Measurements from ENCODE around the gene DLG2. TPM values are rescaled to one million over a fixed set of nuclear protein-coding genes. Genes with fewer than 3 reads are reported as not detected.

Gene DLG2
- total RNA-seq, 1 experiment from 2014 or later: 17.5 TPM

GRCh38 chr11:84819537-84819936 is 807.6 kb downstream of the DLG2 start (continued):
- TF ChIP-seq, protein P1, sequence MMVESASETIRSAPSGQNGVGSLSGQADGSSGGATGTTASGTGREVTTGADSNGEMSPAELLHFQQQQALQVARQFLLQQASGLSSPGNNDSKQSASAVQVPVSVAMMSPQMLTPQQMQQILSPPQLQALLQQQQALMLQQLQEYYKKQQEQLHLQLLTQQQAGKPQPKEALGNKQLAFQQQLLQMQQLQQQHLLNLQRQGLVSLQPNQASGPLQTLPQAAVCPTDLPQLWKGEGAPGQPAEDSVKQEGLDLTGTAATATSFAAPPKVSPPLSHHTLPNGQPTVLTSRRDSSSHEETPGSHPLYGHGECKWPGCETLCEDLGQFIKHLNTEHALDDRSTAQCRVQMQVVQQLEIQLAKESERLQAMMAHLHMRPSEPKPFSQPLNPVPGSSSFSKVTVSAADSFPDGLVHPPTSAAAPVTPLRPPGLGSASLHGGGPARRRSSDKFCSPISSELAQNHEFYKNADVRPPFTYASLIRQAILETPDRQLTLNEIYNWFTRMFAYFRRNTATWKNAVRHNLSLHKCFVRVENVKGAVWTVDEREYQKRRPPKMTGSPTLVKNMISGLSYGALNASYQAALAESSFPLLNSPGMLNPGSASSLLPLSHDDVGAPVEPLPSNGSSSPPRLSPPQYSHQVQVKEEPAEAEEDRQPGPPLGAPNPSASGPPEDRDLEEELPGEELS (CRISPR knock-in tag; IDR thresholded peaks at IDR 0.05): no peak
- TF ChIP-seq CBFB (CRISPR knock-in tag; IDR thresholded peaks at IDR 0.05; ENCODE audit: low read depth): no peak
- TF ChIP-seq, protein P2, sequence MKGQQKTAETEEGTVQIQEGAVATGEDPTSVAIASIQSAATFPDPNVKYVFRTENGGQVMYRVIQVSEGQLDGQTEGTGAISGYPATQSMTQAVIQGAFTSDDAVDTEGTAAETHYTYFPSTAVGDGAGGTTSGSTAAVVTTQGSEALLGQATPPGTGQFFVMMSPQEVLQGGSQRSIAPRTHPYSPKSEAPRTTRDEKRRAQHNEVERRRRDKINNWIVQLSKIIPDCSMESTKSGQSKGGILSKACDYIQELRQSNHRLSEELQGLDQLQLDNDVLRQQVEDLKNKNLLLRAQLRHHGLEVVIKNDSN (CRISPR knock-in tag; IDR thresholded peaks at IDR 0.05): no peak
- TF ChIP-seq, protein P3, sequence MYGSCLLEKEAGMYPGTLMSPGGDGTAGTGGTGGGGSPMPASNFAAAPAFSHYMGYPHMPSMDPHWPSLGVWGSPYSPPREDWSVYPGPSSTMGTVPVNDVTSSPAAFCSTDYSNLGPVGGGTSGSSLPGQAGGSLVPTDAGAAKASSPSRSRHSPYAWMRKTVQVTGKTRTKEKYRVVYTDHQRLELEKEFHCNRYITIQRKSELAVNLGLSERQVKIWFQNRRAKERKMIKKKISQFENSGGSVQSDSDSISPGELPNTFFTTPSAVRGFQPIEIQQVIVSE (CRISPR knock-in tag; IDR thresholded peaks at IDR 0.05; ENCODE audit: borderline replicate concordance): no peak
- TF ChIP-seq, protein P4, sequence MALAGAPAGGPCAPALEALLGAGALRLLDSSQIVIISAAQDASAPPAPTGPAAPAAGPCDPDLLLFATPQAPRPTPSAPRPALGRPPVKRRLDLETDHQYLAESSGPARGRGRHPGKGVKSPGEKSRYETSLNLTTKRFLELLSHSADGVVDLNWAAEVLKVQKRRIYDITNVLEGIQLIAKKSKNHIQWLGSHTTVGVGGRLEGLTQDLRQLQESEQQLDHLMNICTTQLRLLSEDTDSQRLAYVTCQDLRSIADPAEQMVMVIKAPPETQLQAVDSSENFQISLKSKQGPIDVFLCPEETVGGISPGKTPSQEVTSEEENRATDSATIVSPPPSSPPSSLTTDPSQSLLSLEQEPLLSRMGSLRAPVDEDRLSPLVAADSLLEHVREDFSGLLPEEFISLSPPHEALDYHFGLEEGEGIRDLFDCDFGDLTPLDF (CRISPR knock-in tag; IDR thresholded peaks at IDR 0.05): no peak

GRCh38 chr11:84819128-84819527 is 808.0 kb downstream of the DLG2 start:
- CTCF ChIA-PET: no interaction called here
- DNase-seq (ENCODE audit: low spot score) (no peak), ATAC-seq (no peak)
- Mint-ChIP-seq H3K9me3 (no peaks in the 10 kb centered on the region), H3K27ac (no peak overlapping the region), H3K4me3 (no peak overlapping the region), H3K4me1 (peaks cover 7% of the 10 kb centered on the region), H3K27me3 (ENCODE audit: low read depth) (no peaks in the 10 kb centered on the region), H3K36me3 (no peaks in the 10 kb centered on the region)
- TF ChIP-seq FOXP1 (CRISPR knock-in tag; IDR thresholded peaks at IDR 0.05; ENCODE audit: borderline replicate concordance) (no peak), PREB (CRISPR knock-in tag; IDR thresholded peaks at IDR 0.05; ENCODE audit: borderline replicate concordance) (no peak), FOXJ3 (CRISPR knock-in tag; IDR thresholded peaks at IDR 0.05; ENCODE audit: borderline replicate concordance) (no peak), GRHL2 (CRISPR knock-in tag; IDR thresholded peaks at IDR 0.05; ENCODE audit: insufficient replicate concordance, severe bottlenecking) (no peak), SOX15 (CRISPR knock-in tag; IDR thresholded peaks at IDR 0.05) (no peak), ZNF219 (CRISPR knock-in tag; IDR thresholded peaks at IDR 0.05; ENCODE audit: borderline replicate concordance) (no peak), CBFB (CRISPR knock-in tag; IDR thresholded peaks at IDR 0.05; ENCODE audit: low read depth) (no peak), ELF4 (CRISPR knock-in tag; IDR thresholded peaks at IDR 0.05; ENCODE audit: low read depth) (no peak), RORB (CRISPR knock-in tag; IDR thresholded peaks at IDR 0.05) (no peak), GTF2I (CRISPR knock-in tag; conservative IDR thresholded peaks at IDR 0.05) (no peak), TEAD1 (CRISPR knock-in tag; IDR thresholded peaks at IDR 0.05) (no peak), ZNF263 (CRISPR knock-in tag; IDR thresholded peaks at IDR 0.05; ENCODE audit: low read depth) (no peak), NR3C1 (CRISPR knock-in tag; conservative IDR thresholded peaks at IDR 0.05; ENCODE audit: low read depth) (no peak), NR2C2 (CRISPR knock-in tag; IDR thresholded peaks at IDR 0.05) (no peak), ESRRA (CRISPR knock-in tag; IDR thresholded peaks at IDR 0.05; ENCODE audit: borderline replicate concordance) (no peak)
- TF ChIP-seq, protein P5, sequence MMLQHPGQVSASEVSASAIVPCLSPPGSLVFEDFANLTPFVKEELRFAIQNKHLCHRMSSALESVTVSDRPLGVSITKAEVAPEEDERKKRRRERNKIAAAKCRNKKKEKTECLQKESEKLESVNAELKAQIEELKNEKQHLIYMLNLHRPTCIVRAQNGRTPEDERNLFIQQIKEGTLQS (CRISPR knock-in tag; conservative IDR thresholded peaks at IDR 0.05): no peak
- TF ChIP-seq, protein P6, sequence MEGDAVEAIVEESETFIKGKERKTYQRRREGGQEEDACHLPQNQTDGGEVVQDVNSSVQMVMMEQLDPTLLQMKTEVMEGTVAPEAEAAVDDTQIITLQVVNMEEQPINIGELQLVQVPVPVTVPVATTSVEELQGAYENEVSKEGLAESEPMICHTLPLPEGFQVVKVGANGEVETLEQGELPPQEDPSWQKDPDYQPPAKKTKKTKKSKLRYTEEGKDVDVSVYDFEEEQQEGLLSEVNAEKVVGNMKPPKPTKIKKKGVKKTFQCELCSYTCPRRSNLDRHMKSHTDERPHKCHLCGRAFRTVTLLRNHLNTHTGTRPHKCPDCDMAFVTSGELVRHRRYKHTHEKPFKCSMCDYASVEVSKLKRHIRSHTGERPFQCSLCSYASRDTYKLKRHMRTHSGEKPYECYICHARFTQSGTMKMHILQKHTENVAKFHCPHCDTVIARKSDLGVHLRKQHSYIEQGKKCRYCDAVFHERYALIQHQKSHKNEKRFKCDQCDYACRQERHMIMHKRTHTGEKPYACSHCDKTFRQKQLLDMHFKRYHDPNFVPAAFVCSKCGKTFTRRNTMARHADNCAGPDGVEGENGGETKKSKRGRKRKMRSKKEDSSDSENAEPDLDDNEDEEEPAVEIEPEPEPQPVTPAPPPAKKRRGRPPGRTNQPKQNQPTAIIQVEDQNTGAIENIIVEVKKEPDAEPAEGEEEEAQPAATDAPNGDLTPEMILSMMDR (IDR thresholded peaks at IDR 0.05): no peak
- POLR2A ChIA-PET: no interaction called here

Measured in WTC11 (cell line).